ENCODE data around the gene ROBO1.

DNA sequence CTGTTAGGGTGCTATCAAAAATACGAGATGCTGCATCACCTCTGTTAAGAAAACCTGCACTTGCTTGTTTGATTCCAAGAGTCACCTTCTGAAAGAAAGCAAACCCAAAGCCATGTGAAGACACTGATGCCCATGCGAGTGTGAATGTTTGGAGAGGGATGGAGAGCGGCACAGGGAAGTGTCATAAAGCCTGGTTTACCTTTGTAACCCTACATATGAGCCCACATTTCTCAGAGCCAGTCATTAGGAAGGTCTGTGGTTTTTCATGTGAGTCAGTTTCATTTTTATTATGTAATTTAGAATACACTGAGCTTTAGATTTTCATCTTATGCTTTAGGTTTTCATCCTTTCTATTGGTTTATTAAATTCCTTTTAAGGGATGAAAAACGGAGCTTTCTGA lies 896.8 kb downstream of the ROBO1 start:
- TF ChIP-seq, protein P1, sequence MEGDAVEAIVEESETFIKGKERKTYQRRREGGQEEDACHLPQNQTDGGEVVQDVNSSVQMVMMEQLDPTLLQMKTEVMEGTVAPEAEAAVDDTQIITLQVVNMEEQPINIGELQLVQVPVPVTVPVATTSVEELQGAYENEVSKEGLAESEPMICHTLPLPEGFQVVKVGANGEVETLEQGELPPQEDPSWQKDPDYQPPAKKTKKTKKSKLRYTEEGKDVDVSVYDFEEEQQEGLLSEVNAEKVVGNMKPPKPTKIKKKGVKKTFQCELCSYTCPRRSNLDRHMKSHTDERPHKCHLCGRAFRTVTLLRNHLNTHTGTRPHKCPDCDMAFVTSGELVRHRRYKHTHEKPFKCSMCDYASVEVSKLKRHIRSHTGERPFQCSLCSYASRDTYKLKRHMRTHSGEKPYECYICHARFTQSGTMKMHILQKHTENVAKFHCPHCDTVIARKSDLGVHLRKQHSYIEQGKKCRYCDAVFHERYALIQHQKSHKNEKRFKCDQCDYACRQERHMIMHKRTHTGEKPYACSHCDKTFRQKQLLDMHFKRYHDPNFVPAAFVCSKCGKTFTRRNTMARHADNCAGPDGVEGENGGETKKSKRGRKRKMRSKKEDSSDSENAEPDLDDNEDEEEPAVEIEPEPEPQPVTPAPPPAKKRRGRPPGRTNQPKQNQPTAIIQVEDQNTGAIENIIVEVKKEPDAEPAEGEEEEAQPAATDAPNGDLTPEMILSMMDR (CRISPR knock-in tag; IDR thresholded peaks at IDR 0.05) = no peak
- no peak for TF ChIP-seq TAF1 (CRISPR knock-in tag; IDR thresholded peaks at IDR 0.05)
- no peak for TF ChIP-seq ZFP37 (CRISPR knock-in tag; IDR thresholded peaks at IDR 0.05; ENCODE audit: borderline replicate concordance)
- TF ChIP-seq, protein P2, sequence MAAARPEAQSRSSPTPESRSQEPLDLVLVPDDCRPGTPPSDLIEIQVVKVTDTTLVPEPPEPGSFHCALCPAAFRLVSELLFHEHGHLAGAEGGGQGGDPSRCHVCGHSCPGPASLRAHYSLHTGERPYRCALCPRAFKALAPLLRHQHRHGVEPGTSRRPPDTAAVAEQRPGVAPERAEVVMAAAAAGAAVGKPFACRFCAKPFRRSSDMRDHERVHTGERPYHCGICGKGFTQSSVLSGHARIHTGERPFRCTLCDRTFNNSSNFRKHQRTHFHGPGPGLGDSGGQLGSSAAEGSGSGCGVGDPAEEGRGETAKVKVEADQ (CRISPR knock-in tag; IDR thresholded peaks at IDR 0.05; ENCODE audit: borderline replicate concordance) = no peak
- no peak for TF ChIP-seq MYC (CRISPR knock-in tag; IDR thresholded peaks at IDR 0.05; ENCODE audit: borderline replicate concordance)
- no peak for TF ChIP-seq POLR2AphosphoS5 (IDR thresholded peaks at IDR 0.05; ENCODE audit: low read depth, low read length)
- TF ChIP-seq, protein P3, sequence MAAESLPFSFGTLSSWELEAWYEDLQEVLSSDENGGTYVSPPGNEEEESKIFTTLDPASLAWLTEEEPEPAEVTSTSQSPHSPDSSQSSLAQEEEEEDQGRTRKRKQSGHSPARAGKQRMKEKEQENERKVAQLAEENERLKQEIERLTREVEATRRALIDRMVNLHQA (CRISPR knock-in tag; IDR thresholded peaks at IDR 0.05) = no peak
- no peak for TF ChIP-seq ZNF510 (CRISPR knock-in tag; IDR thresholded peaks at IDR 0.05; ENCODE audit: low read depth)
- no peak for TF ChIP-seq SKI (IDR thresholded peaks at IDR 0.05; ENCODE audit: partially characterized antibody)
- TF ChIP-seq, protein P4, sequence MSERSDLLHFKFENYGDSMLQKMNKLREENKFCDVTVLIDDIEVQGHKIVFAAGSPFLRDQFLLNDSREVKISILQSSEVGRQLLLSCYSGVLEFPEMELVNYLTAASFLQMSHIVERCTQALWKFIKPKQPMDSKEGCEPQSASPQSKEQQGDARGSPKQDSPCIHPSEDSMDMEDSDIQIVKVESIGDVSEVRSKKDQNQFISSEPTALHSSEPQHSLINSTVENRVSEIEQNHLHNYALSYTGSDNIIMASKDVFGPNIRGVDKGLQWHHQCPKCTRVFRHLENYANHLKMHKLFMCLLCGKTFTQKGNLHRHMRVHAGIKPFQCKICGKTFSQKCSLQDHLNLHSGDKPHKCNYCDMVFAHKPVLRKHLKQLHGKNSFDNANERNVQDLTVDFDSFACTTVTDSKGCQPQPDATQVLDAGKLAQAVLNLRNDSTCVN (CRISPR knock-in tag; IDR thresholded peaks at IDR 0.05; ENCODE audit: borderline replicate concordance) = no peak
